Skin epidermis (tissue), 12 donors: Measurements from ENCODE around the gene ACIN1.

ENCODE experiments used
- H3K27ac ChIP-seq, 21 experiments: fragments of 200-600 bp; sonication (generic) in 11 of 21; one replicate each; pipeline ENCODE4 v1.5.0; 2020; ENCODE audit warnings: mild to moderate bottlenecking in 3 of 21, inconsistent platforms in 2 of 21, moderate library complexity in 2 of 21
- H3K4me3 ChIP-seq, 7 experiments: fragments of 200-600 bp; sonication (generic) in 2 of 7; one replicate each; pipeline ENCODE4 v1.5.0; 2020; ENCODE audit warnings: inconsistent platforms in 2 of 7, mild to moderate bottlenecking in 2 of 7, moderate library complexity in 1 of 7

The ACIN1 gene

GRCh38 chr14:23052182-23052623 lies 42.7 kb downstream of the ACIN1 start:
- Histone ChIP-seq H3K27ac (no peak overlapping the region), H3K4me3 (no peak overlapping the region)

GRCh38 chr14:23051141-23052057 lies 43.5 kb downstream of the ACIN1 start:
- Histone ChIP-seq H3K27ac (no peak overlapping the region), H3K4me3 (no peak overlapping the region)

DNA sequence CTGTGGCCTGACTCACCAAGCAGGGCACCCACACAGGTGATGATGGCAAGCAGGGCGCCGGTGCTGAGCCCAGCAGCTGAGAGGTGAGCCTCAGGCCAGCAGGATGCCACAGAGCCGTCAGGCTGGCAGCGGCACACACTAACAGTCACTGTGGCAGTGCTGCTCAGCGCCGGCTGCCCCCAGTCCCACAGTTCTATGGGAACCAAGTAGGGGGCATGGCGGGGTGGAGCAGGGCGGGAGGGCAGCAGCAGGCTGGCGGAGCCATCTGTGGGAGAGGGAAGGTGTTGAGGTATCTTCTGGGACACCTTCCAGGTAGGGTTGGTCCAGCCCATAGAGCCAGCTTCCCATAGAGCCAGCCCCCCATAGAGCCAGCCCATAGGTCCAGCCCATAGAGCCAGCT lies 45.9 kb downstream of the ACIN1 start:
- Histone ChIP-seq H3K4me3 (no peak overlapping the region), H3K27ac (no peak overlapping the region)

DNA sequence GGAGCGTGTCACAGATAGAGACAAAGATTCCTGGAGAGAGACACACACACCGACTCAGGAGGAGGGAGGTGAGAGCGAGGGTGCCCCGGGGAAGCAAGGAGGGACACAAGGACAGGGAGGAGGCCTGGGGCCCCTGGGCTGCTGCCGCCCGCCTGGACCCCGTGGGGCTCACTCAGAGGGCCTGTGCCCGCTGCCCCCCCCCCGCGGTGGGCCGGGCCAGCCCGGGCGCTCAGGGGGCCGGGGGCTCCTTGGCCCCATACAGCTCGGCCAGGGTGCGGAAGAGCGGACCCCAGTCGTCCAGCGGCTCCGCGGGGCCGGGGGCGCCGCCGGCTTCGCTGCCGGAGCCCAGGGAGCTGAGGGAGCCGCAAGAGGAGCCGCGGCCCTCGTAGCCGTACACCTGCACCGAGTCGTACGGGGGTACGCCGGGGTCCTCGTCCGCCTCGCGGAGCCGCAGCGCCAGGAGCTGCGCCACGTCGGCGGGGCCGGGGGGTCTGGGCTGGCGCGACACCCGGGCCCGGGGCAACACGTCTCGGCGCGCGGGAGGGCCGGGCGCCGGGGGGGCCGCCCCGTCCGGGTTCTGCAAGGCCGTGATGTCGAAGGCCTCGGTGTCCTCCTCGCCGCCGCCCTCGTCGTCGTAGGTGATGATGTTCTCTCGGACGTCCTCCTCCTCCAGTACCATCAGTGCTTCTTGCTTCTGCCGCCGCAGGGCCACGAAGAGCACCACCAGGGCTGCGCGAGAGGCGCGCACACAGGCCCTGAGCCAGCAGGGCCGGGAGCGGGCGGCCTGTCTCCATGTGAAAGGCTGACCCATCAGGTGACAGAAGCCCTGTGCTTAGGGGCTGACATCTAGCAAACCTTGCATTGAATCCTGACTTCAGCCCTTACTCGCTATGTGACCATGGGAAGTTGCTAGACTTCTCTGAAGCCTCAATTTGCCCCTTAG lies 46.9 kb downstream of the ACIN1 start:
- Histone ChIP-seq H3K4me3 (no peak overlapping the region), H3K27ac (peak overlapping the region in 3 of 21 experiments; percentile 5 to 40 (median 14))

- Histone ChIP-seq H3K27ac (peak overlapping the region in 4 of 21 experiments; percentile 5 to 45 (median 30)), H3K4me3 (no peak overlapping the region)
Measured at GRCh38 chr14:23047034-23047634, 47.8 kb downstream of the ACIN1 start.

DNA sequence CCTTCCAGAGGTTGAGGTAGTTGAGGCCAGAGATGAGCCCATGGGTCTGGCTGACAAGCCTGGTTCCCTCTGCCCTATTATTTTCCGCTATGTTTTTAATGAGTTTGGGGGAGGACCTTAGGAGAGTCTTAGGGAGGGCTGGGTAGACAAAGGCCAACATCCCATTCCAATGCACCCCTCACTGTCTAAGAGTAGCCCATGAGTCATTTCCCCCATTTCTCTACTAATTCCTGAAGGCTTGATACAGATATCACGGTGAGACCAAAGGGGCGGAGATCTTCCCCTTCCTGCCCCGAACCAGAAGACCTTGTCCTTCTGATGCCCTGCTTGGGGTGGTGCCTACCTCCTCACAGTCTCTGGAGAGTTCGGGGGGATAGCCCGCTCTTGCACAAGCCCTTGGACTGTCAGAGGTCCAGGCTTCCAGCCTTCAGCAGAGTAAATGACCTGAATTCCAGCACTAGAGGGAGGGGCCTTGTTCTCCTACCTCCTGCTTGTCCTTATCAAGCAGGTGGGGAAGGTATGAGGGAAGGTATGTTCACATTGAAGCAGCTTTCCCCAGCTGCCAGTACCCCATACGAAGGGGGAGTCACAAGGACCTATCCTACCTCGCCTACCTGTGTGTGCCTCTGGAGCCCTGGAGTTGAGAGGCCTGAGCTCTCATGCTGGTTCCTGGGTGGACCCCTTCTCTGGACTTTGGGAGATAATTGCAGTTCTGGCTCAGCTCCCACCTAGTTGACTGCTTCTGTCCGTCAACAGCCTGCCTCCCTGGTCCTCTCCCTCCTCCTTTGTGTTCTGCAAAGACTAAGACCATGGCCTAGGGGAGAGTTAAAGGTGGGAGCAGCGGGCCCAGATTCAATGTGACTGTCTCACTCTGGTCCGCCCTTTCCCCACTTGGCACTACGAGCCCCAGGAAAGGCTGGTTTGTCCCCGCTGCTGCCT lies 49.2 kb downstream of the ACIN1 start:
- peak overlapping the region in 4 of 21 experiments; percentile 10 to 44 (median 18) for H3K27ac ChIP-seq
- no peak overlapping the region for H3K4me3 ChIP-seq

DNA sequence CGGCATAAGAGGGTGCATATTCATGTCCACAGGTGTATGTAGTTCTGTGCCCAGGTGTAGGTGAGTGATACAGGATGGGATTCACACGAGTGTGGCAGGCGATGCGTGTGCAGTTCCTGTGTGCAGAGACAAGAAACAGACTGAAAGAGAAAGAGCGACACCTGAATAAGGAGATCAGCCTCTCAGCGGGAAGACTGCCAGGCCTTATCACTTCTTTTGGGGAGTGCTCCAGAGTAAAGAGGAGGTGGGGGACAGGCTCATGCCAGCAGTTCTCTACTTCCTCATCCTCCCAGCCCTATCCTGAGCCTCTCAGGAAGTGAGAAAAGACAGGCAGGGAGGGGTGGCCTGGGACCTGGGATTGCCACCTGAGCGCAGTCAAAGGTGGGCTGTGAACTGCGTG lies 50.1 kb downstream of the ACIN1 start:
- Histone ChIP-seq H3K4me3 (no peak overlapping the region), H3K27ac (peak overlapping the region in 2 of 21 experiments; percentile 10 to 14)

DNA sequence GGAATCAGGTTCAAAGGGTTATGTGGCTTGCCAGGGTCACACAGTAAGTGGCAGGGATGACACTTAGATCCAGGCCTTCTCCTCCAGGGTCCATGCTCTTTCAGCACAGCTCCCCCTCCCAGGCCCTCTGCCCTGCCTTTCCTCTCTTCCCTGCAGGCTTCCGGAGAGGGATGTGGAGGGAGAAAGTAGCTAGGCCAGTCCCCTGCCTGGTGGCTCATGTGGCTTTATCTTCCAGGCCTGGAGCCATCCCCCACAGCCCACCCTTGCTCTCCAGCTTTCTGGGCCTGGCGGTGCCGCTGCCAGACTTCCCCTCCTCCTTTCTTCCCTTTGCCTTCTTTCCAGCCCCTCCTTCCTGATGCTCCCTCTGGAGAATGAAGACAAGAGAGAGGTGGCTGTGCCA lies 51.2 kb downstream of the ACIN1 start:
- H3K4me3 ChIP-seq = no peak overlapping the region
- H3K27ac ChIP-seq = no peak overlapping the region

DNA sequence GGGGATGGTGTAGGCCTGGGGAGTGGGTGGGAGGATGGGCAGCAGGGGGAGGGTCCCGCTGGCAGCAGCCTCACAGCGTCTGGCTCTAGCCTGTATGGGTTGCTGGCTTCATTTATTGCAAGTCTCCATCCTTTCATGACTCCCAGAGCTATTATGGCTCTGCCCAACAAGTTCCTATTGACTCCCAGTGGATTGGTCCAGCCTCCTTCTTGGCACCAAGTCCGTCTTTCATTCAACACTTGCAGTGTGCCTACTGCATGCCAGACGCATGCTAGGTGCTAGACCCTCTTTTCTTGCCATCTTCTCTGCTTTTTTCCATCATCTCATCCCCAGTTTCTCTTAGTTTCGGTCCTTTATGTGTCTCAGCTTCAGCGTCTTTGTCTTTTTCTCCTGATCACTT lies 51.8 kb downstream of the ACIN1 start:
- no peak overlapping the region for H3K27ac ChIP-seq
- H3K4me3 ChIP-seq = no peak overlapping the region

- Histone ChIP-seq H3K27ac (no peak within 1 kb of the TSS), H3K4me3 (no peak within 1 kb of the TSS)
Measured at GRCh38 chr14:23042162-23042965, 52.6 kb downstream of the ACIN1 start, which contains the start of gene PSMB11. TSS of gene PSMB11 (plus strand) at chr14:23042212. CDS start at chr14:23042226, 14 bp downstream.

DNA sequence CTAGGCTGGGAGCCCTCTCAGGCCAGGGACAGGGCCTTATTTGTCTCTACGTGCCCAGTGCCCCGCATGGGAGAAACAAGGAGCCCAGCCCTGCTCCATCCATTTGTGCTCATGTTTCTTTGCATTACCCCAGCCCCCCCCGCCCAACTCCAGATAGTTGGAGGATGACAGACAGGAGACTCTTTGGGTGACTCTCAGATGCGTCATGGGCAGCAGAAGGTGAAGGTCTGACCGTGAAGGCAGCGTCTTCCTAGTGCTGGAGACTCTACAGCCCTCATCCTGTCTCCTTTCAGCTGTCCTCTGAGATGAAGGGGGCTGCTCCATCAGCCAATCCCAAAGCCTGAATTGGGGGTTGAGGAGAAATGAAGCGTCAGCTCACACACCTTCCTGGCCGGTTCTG lies 53.2 kb downstream of the ACIN1 start:
- Histone ChIP-seq H3K4me3 (no peak overlapping the region), H3K27ac (no peak overlapping the region)

GRCh38 chr14:23040100-23040499 lies 54.8 kb downstream of the ACIN1 start:
- Histone ChIP-seq H3K27ac (no peak overlapping the region), H3K4me3 (no peak overlapping the region)

- H3K27ac ChIP-seq = peak overlapping the region in 19 of 21 experiments; percentile 88 to 99 (median 95)
- peak overlapping the region in 6 of 7 experiments; percentile 56 to 95 (median 79) for H3K4me3 ChIP-seq
Measured at GRCh38 chr14:23035303-23036144, 59.4 kb downstream of the ACIN1 start.

GRCh38 chr14:23034498-23035302 lies 60.2 kb downstream of the ACIN1 start, which contains the start of gene PSMB5:
TSS of gene PSMB5 (minus strand) at chr14:23034900. CDS start at chr14:23034881, 19 bp downstream.
- peak within 1 kb of the TSS; percentile 56 to 95 (median 85) for H3K4me3 ChIP-seq
- peak within 1 kb of the TSS; percentile 85 to 99 (median 95) for H3K27ac ChIP-seq

- H3K4me3 ChIP-seq = peak overlapping the region; percentile 56 to 95 (median 85)
- peak overlapping the region; percentile 85 to 99 (median 95) for H3K27ac ChIP-seq
Measured at GRCh38 chr14:23033801-23034497, 61.0 kb downstream of the ACIN1 start.
